Hematopoietic multipotent progenitor cell treated with erythropoietin and hydrocortisone succinate and interleukin-3 and kit ligand, for 8 days (in vitro differentiated cells): ENCODE results near the gene ROPN1.
"Not testable (repeated sequence)": the region's sequence is repeated elsewhere in the genome, so short reads cannot be mapped to it uniquely, and the experiment has no call there.

Source experiments
- DNase-seq: peaks from one replicate; pipeline ENCODE4 v3.0.0-alpha.2; 2015

Gene ROPN1

DNA sequence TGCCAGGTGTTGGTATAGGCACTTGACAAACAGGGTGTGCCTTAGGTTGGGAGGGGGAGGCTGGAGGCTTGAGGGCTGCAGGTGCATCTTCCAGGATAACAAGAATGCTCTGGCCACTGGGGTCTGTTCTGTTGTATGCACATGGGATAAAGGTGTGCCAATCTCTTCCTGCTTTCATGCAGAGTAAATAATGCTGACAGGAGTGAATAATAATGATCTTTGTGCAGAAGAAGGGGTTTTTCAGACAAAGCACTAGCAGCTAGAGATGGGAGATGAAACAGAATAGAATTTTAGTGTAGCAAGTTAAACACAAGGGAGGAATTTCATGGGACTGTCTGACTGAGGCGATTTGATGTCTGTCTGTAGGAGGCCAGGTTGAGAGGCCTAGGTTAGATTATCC, 1.9 kb upstream of the ROPN1 start:
- DNase-seq, result no peak

DNA sequence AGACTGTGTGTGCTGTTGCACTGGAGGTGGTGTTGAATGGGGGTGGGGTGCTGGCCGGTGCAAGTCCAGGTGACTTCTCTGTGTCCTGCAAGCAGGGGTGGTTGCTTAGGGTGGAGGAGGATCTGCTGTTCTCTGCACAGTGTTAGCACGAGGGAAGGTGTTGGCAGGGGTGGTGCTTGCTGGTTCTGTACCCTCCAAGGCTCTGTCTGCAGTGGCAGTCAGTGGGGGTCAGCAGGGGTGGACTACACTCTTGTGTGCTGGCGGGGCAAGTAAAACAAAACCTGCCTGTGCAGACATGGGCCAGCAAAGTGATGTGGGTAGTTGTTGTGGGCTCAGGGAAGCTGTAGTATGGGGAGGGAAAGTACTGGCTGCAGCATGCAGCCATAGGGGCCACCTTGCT, 5.5 kb downstream of the ROPN1 start:
- DNase-seq, result no peak

- no peak for DNase-seq
These were observed 7.0 kb downstream of the ROPN1 start for GRCh38 chr3:123984957-123985356.

GRCh38 chr3:123984350-123984749, 7.6 kb downstream of the ROPN1 start:
- DNase-seq, result no peak

GRCh38 chr3:123981317-123981716, 10.6 kb downstream of the ROPN1 start:
- DNase-seq, result not testable (repeated sequence)

DNA sequence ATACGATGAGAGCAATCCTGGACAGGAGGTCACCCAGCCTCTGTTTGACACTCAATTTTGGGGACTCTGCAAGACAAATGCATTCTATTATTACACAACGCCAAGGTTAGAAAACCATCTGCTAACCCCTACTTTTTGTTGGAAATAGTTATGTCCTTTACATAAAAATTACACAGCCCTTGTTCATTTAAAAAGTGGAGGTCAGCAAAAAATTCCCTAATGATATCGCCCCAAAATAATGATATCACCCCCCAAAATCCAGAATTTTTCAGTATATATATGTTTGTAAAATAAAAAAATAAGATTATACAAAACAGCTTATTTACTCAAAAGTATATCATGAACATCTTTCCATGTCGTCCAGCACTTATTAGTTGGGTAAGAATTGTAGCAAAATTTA, 11.4 kb downstream of the ROPN1 start:
- no peak for DNase-seq

DNA sequence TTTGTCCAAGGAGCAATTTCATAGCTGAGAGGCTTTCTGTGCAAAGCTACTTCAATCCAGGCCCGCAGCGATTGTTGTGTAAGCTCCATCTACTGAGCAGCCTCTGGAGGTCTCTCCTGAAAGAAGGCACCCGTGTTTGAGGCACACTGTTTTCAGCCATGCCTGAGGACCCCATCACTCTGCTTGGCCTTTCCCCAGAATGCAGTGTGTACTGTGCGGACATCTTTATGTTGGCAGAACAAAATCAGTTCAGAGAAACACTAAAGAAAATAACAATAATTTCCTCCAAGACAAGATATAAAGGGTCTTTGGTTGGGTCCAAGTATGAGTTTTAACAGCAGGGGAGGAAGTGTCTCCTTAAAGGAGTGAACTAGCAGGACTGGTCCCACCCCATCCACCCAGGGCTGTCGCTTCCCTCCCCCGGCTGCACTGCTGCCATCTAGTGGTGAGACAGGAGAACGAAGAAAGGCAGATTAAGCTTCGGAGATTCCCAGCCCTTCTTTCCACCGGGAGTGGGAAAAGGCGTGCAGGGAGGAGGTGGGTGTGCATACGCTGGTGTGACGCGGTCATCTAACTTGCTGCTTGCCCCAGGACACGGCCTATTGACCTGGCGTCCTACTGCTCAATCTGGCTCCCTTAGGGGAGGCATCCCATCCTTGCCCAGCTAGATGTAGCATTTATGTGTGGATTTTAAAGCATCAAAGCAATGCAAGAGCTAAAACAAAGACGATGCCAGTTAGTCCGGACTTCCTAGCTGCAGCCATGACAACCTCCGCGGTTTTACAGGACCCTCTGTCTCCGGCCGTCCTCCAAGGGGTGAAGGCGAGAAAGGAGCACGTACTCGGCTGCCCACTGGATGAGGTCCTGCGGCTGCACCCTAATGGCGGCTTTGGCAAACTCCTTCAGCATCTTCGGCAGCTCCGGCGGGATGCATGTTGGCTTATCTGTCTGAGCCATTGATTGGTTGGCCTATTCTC, 12.1 kb downstream of the ROPN1 start:
- DNase-seq, result not testable (repeated sequence)

GRCh38 chr3:123976904-123977303, 15.0 kb downstream of the ROPN1 start:
- not testable (repeated sequence) for DNase-seq

GRCh38 chr3:123976181-123976898, 15.6 kb downstream of the ROPN1 start:
- DNase-seq, result not testable (repeated sequence)

GRCh38 chr3:123975030-123975429, 16.9 kb downstream of the ROPN1 start:
- not testable (repeated sequence) for DNase-seq

DNA sequence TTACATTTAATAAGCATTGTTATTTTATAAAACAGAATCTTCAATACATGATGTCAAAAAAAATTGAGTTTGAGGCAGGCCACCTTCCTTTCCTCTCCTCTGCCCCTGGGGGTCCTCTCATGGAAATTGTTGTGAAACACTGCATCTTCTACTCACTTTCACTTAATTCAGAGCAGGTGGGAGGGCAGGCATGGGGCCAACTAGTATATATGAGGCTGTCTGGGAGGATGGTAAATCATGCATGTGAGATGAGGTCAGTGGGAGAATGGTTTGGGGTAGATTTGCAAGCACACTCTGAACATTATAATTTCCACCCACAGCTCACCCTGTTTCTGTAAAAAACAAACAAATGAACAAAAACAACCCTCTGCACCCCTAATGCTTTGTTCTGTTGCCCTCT, 20.5 kb downstream of the ROPN1 start:
- no peak for DNase-seq

DNA sequence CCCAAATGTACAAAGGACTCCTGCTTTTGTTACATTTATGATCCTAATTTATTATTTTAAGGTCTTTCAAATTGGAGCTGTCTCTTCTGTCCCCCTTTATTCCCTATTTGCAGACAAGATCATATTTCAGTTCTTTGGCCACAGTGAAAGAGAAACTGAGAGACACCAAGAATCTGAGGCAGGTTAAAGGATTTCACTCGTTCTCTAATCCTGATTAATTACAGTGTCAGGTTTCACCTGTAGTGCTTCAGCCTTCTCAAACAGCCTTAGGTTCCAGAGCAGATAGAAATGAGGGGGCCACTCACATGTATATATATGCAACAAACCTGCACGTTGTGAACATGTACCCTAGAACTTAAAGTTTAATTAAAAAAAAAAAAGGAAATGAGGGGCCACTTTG, 24.7 kb downstream of the ROPN1 start:
- DNase-seq, result not testable (repeated sequence)

DNA sequence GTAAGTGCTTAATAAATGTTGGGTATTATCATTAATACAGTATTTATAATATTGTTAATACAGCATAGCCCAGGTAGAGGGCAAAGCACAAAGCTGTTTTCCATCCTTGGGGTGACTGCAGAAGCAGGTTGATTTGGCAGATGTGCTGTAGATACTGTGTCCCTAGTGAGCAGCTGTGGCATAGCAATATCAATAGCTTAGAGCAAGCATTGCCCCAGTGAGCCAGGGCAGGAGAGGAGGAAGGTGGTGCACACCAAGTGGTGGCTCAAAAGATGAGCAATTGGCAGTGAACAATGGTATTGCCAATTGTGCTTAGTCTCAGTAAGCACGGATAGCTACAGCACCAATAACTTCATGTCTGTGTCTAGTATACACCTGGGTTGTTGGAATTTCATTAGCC, 25.1 kb downstream of the ROPN1 start:
- DNase-seq, result not testable (repeated sequence)

DNA sequence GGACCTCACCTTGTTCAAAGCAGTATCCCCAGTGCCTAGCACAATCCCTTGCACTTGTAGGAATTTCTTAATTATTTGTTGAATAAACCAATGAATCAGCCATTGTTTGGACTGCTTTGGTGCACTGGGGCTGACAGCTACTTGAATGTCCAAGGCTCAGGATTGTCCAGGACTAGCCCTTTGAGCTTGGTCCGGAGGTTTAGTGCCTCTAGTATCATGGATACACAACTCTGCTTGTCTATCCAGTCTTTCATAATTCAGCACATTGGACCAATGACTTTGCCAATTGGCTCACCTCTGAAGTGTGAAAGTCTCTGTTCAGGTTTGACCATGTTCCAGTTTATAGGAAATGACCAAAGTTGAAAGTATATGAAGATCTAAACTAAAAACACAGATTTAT, 27.1 kb downstream of the ROPN1 start:
- not testable (repeated sequence) for DNase-seq

GRCh38 chr3:123961508-123961856, 30.4 kb downstream of the ROPN1 start:
- no peak for DNase-seq

DNA sequence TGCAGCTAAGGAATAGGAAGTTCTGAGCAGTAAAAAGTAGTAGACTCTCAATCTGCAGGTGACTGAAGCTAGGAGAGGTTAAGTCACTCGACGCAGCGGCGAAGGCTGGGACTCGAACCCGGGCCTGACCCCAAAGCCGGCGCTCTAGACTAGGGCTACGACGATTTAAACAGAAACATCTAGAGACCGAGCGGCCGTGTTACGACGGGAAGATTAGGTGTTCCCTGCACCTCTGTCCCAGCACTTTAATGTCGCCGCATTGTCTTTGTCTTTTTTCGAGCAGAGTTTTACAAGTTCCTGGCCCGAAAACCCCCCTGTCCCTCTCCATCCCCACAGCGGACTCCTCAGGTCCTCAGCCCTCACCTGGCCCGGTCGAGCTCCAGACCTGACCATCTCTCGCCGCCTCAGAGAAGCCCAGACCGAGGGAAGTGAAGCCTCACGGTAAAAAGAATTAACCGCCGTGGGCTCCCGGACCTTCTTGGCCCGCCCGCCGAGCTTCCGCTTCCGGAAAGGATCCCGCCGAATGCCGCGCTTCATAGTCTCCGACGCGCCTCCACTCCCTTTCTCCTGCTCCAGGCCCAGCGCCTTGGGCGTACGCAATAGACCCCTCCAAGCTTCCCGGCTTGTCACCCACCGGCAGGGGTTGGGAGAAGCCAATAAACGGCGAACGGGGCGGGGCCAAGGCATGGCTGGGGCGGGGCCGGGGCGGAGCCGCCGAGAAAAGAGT, 31.0 kb downstream of the ROPN1 start, which contains the start of gene CCDC14:
Gene CCDC14, minus strand, starts transcription at position 449 of the 727 bp plus-strand sequence. Its CDS starts 56 bp downstream, at position 393.
- DNase-seq, result peak; percentile 97

GRCh38 chr3:123953735-123954134, 38.2 kb downstream of the ROPN1 start:
- DNase-seq, result no peak

GRCh38 chr3:123952844-123953520, 38.9 kb downstream of the ROPN1 start:
- DNase-seq, result no peak

DNA sequence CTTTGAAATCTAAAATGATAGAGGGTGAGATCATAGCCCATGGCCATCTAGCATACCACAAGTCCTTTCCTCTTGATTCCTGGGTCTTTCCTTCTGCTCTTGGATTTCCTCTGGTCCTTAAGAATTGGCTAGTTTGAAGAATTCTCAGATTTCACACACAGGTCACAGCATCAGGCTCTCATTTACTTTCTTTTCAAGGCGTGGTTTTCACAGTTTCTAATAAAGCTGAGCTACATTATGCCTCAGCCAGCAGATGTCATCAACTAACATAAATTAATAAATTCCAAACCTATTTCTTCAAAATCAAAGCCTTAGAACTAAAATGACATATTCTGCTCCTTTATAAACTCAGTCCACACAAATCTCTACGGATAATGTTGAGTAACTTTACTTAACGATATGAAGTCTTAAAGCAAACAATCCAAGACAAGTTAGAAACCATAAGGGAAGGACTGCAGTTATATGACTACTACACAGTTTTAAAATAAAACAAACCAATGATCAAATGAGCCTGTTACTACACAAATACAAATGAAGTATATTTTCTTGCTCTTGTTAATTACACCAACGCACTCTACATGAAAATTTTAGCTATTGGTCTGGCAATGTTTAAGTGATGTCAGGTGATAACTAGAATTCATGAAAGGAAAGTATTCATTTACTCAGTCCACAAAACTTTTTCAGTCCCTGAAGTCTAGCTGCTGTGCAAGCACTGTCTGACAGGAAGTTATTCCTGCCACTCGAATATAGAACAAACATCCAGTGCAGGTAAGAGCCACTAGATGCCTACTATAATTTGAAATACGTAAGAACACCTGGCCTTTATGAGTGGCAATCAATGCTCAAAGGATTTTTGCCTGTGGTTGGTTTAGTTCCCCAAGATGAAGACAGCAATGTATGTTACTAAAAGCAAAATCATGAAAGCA, 40.1 kb downstream of the ROPN1 start:
- DNase-seq, result no peak

GRCh38 chr3:123949641-123950040, 42.3 kb downstream of the ROPN1 start:
- DNase-seq, result peak; percentile 17

GRCh38 chr3:123948449-123948848, 43.5 kb downstream of the ROPN1 start:
- no peak for DNase-seq
